ENCODE data around the gene TSPAN14.

Gene TSPAN14

DNA sequence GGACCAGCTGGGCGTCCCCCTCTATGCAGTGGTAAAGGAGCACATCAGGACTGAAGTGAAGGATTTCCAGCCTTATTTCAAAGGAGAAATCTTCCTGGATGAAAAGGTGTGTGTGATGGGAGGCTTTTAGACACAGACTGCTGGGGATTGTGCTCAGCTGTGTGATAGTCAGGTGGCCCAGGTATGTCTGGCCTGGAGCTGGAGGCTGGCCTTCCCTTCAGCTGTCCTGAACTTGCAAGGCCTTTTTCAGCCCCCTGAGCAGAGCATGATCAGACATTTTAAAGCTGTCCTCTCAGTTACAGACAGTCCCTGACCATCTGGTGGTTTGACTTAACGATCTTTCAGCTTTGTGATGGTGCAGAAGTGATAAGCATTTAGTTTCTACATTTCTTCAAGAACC lies 28.2 kb upstream of the TSPAN14 start:
- DNase-seq = no peak

DNA sequence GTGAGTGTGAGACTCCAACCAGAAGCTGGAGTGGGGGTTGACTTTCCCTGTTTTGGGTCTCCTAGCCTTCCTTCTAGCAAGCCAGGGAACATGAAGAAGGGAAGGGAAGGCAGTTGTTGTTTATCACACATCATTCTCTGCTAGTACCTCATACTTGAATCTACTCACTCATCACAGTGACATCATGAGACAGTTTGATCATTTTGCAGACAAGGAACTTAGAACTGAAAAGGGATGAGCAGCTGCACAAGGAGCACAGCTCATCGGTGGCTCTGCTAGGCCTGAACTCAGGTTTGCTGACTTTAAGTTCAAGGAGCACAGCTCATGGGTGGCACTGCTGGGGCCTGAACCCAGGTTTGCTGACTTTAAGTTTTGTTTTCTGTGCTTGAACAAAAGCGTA lies 26.6 kb upstream of the TSPAN14 start:
- DNase-seq = no peak

DNA sequence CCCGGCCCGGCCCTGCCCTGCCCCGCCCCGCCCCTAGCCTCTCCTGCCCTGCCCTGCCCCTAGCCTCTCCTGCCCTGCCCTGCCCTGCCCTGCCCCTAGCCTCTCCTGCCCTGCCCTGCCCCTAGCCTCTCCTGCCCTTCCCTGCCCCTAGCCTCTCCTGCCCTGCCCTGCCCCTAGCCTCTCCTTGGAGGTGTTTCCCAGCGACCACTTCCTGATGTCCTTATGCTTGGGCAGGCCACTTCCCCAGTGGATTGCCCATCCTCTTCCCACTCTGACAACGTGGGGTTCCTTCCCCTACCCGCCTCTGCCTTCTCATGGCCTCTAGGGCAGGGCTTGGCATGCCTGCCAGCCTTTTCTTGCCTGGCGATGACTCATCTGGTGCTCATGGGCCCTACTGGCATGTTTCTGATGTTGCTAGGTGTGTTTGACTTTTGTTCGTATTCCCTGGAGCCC lies 24.6 kb upstream of the TSPAN14 start:
- DNase-seq = peak; percentile 82

DNA sequence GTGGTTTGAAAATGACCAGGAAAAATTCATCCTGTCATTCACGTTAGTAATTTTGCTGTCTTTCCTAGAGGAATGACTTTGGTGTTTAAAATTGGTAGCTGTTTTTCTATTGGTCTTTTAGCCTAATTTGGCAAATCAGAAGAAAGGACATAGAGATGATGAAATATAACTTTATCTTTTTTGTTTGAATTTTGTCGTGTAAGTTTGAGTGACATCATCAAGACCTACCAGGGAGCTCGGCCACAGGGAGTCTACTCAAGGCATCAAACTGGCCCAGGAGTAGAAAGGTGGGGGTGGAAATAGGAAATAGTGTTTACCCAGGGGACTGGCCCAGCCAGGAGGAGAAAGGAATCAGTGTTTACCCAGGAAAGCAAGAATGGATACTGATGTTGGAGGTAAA lies 21.0 kb upstream of the TSPAN14 start:
- DNase-seq = no peak

DNA sequence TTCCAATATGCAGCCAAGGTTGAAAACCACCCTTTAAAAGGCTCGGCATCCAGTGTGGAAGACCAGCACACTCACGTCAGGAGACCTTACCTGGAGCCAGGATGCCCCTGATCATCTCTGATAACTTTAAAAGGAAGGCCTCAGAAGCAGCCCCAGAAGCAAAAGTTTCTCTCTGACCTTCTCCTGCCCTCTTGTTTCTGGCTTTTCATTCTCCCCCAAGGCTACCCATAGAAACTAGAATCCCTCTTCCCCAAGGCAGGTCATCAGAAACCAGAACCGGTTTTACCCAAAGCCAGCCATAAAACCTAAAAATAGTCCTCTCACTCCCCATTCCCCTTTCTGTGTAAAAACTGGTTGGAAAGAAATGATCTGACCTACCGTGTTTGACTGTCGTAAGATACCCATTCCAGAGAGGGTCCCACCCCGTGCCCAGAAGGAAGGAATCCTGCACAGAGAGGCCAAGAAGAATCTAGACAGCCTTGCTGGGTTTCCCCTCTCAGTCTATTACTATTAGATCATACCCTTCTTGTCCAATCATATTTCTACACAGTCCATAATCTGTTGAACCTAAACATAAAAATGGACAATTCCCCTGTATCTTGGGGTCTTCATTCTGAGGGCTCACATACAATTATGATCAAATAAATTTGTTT lies 17.5 kb upstream of the TSPAN14 start:
- no peak for DNase-seq

DNA sequence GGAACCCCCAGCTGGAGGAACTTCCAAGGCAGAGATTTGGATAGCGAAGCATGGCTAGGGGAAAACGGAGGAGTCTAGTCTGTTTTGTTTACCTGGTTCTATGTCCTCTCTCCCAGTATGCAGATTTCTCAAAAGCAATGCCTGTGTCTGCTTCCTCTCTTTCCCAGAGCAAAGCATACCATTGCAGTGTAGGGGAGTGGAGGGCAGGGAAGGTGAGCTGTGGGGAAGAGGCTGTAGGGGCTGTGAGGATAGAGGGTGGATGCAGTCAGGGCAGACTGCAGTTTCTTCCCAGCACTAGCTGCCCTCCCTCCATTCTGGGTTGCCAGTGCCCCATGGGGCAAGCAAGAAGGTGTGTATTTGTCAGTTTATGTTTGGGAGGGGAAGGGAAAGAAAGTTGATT lies 16.9 kb upstream of the TSPAN14 start:
- no peak for DNase-seq

DNA sequence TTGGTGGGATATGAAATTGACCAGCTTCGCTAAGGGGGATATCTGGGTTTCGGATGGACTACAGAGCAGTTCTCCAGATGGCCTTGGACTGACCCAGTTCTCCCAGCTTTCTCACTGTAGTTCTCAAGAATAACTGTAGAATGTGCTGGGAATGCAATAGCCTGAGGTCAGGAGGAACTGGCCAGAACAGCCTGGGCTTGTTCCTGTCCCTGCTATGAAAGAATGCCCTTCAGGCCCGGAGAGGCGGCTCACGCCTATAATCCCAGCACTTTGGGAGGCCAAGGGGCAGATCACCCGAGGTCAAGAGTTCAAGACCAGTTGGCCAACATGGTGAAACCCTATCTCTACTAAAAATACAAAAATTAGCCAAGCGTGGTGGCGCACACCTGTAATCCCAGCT lies 12.3 kb upstream of the TSPAN14 start:
- no peak for DNase-seq

DNA sequence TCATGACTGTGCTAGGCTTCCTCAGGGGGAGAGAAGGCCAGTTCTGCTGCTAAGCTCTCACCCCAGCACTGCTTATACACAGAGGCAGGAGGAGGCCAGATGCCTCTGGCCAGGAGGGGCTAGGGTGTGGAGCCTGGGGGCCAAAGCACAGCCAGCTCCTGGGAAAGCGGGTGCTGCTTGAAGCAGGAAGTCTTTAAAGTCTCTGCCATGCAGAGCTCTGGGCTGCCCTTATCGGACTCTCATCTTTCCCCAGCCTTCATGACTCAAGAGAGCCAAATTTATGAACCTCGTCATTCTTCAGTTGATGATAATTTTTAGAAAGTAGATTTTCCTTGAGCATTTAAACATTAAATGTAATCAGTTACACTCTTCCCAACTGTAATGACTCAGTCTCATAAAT lies 11.2 kb upstream of the TSPAN14 start:
- no peak for DNase-seq

DNA sequence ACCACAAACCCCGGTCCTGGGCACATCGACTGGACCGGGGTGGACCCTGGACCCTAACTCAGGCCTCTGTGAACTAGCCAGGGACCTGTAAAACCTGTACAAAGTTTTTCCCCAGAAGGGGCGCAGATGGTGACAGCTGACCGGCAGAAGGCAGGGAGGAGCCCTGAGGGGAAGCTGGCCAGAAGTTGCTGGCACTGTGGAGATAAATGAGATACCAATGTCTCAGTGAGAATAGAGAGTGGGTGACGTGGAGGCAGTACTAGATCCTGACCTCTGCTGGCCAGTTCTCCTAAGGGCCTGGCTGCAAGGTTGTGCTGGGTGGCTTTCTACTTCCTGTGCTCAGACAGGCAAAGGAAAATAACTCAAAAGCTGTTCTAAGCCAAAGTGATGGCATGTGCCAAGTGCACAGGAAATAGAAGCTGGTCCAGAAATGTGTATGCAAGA lies 10.6 kb upstream of the TSPAN14 start:
- no peak for DNase-seq

DNA sequence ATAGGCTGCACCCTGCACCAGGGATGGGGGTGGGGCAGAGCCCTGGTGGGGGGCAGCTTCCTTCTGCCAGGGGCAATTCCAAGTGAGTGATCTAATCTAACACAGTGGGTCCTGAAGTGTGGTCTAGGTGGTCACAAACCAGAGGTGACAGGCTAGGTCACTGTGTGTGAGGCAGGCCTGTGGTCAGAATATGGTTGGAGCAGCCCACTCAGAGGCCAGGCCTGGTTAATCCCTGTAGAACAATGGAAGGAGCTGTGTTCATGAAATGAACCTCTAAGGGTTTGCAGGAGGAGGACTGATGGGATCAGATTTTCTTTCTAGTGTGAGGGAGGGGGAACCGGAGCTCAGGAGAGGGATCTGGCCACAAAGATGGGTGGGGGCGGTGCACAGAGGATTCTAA lies 10.0 kb upstream of the TSPAN14 start:
- DNase-seq = no peak

DNA sequence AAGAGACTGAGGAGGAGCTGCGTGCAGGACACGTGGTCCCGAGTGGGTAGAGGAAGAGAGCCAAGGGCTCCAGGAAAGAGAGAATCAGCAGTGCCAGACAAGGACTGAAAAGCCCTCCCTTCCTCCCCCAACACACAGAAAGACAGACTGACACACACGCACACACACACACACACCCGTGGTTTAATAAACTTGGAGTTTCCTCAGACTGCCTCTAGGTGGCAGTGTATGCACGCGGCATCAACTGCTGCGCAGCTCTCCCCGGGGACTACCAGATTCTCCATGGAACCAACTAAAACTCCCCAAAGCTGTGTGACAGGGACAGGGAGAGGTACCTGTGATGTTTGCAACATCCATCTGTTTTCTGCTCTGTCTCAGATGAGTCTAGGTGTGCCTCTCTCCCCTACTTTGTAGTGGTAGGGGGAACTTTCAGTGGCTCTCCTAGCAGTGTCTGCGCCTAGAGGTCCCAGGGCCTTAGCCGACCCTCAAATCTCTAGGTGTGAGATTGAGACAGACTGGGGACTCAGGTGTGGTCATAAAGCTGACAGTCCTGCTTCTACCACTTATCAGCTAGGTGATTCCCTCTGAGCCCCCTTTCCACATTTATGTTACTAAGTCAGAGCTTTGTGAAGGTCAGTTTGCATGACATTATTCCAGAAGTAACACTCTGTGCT lies 9.3 kb upstream of the TSPAN14 start:
- DNase-seq = no peak

DNA sequence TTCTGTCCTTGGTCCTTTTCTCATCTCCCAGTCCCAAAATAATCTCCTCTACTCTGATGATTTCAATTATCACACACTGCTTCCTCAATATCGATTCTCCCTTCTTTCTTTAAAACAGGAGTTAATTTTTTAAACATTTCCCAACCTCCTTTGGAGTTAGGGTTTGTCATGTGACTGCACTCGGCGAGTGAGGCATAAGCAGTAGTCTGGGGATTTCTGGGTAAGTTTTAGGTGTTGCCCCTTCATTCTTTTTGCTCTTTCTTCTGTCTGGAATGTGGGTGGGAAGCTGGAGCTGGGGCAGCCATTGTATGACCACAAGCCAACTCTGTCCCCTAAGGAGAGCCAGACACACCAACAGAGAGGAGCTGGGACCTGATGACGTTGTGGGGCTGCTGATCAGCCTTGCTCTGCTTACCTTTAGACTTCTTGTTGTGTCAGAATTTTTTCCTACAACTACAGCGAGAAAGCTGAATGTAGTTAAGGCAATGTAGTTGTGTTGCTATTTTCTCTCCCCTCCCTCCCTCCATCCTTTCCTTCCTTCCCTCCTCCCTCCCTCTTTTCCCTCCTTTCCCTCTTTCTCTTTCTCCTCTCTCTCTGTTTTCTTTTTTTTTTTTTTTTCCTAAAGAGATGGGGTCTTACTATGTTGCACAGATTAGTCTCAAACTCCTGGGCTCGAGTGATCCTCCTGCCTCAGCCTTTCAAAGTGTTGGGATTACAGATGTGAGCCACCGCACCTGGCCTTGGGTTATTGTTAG lies 6.5 kb upstream of the TSPAN14 start:
- no peak for DNase-seq

DNA sequence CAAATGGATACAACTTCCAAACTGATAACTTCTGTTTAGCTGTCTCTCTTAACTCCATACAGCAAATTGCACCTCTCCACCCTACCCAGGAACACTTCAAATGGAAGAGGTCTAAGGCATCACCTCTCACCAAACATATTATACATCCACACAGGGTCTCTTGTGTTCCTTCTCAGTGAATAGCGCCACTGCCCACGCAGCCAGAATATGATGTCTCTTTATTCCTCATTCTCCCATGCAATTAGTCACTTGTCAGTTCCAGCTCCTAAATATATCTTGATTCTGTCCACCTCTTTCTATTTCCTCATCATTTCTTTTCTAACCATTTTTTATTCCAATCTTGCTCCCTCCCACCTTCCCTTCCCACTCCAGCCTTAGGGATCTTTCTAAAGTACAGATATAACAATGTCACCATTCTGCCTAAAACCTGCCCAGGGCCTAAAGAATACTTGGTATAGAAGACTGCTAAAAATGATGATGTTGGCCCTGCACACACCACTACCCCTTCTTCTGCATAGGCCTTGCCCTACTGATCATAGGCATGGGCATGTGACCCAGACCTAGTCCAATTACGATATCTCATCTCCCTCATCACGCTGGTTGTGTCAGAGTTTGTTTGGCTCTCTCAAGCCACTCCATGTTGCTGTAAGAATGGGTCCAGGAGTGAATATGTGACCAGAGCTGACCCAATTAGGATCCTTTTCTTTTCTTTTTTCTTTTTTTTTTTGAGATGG lies 5.7 kb upstream of the TSPAN14 start:
- DNase-seq = no peak

DNA sequence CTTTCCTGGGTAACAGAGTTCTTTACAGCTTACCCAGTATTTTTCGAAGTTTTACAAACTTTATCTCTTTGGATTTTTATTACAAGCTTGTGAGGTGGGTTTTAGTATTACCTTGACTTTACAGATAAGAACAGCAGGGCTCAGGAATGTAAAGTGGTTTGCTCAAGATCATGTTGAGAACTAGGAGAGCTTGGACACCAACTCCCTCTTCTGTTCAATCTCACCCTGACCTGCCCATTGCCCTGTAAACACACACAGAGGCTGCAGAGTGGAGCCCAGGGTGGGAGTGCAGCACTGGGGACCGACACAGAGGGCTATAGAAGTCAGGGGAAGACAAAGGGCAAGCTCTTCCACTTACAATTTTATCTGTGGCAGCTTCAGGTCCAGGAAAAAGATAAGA lies 4.6 kb upstream of the TSPAN14 start:
- DNase-seq = no peak

DNA sequence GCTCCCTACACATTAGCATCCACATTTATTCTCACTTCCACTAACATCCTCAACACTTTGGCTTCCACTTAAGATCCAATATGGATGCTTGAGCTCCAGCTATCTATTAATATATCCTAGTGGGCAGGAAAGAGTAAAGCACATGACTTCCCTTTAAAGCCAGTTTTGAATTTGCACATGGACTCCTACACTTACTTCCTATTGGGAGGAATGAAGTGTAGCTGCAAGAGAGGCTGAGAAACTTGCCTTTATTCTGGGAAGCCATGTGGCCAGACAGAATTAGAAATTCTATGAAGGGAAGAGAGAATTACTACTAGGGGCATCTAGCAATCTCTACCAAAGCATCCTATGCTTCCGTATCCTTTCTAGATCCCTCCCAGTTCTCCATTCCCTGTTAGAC lies 3.0 kb upstream of the TSPAN14 start:
- DNase-seq = no peak

DNA sequence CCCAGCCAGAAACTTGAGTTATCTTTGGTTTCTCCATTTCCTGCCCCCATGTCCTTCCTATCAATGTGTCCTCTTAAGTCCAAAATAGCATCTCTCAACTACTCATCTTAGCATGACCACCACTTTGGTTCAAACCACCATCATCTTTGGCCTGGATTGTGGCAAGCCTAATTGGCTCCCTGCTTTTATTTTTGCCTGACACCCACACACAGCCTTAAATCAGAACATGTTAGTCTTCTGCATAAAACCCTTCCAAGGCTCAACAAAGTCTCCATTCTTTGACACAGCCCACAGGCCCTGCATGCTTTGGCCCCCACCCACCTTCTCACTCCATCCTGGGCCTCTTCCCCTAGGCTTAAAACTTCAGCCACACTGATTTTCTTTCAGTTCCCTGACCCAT lies 2.0 kb upstream of the TSPAN14 start:
- no peak for DNase-seq

DNA sequence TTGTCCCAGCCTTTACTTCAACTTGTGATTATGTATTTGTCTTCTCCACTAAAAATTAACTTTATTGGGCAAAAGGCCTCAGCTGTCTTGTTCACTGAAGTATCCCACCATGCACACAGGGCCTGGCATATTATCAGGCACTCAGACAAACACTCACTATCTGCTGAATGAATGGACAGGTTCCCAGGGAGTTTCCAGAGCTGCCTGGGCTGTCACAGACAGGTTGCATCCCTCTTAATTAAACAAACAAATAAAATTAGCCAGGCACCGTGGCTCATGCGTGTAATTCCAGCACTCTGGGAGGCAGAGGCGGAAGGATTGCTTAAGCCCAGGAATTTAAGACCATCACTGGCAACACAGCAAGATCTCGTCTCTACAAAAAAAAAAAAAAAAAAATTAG lies 1.5 kb upstream of the TSPAN14 start:
- no peak for DNase-seq

DNA sequence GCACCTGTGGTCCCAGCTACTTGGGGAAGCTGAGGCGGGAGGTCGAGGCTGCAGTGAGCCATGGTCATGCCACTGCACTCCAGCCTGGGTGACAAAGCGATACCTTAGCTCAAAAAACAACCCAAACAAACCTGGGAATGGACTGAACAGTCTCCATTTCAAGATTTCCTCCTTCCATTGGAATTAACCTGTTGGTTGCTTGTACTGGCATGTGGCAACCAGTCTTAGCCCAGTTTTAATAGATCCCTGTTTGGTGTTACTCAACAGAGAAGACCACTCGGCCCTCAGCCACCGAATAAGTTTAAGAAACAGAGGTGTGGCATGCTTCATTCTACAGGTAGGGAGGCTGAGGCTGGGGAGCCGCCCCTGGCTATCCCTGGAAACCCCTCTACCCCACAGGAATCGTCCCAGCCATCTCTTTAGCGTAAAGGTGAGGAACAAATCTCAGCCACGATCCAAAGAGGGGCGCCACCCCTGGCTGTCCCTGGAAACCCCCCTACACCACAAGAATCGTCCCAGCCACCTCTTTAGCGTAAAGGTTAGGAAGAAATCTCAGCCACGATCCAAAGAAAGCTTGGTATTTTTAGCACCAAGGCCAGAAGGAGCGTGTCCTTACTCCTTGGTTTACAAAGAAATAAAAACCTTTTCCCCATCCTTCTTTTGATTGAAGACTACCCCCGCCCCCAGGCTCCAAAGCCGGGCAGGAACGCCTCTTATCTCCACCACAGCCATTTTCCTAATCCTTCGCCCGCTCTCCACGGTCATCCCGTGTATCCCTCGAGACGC lies 861 bp upstream of the TSPAN14 start:
- DNase-seq = no peak

DNA sequence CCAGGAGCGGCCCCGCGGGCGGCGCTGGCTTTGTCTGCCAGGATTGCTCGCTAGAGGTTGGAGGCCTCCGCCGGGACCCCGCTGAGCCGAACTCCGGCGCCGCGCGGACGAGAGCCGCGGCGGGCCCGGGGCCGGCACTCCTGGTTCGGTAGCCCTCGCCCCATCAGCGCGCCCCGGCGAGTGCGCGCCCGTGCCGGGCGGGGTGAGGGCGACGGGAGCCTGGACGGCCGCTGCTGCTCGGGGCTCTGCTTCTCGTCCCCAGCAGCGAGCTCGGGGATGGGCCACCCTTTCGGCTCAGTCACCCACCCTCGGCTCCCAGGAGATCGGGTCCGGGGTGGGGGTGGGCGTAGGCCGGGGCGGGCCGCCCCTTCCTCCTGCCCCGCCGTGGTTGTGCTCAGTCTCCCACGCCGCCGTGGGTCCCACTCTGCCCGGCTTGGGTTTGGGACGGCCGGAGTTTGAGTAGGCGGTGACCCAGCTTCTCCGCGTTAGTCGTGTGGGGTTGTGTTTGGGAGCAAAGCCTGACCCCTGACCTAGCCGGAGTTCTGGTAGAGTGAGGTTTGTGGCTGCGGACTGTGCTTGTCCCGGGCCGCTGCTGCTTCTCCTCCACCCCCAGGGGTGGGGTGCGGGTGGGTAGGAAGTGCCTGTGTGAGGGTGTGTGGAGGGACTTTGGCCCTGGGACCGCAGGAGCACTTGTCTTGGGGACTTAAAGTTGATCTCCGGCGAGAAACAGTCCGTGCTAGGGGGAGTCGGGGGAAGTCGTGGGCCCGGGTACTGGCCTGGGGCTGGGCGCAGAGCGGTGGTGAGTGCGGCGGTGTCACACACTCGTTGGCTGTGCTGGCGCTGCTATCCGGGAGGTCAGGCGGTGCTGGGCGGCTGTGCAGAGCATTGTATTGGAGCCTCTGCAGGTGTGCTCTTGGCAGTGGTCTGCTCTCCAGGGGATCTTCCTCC lies 677 bp downstream of the TSPAN14 start:
- DNase-seq = no peak

DNA sequence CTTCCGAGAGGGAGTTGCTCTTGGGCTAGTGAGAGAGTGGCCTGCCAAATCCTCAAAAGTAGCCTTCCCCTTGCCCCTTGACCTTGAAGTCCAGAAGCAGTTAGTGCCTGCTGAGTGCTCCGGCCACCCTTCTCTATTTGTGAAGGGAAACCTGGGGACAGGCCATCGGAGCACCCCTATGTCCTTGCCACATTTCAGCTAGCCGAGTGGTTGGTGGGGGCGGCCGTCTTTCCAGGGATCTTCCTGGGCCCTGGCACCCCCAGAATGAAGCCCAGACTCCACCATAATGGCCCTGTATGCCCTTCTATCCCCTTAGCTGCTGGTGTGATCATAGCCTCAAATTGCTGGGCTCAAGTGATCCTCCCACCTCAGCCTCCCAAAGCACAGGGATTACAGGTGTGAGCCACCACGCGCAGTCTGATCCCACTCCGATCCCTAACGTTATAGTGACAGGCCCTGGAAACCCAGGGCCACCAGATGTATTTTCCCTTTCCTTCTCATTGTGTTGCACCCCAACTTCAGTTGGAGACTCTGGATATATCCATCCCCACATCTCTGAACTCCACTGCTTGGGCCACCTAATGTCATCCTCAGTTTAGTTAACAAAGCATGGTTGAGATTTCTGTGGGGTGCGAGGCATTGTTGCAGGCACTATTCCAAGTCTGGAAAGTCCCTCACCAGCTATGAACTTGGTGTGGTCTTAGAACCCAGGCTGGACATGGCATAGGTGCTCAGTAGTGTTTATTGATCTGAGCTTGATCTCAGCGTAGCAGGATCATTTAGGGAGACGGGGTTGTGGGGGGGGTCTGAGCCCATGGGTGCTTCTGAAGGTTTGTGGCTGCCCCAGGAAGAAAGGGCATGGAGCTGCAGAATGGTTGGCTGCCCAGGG lies 1.6 kb downstream of the TSPAN14 start:
- DNase-seq = no peak

Measured in T1000 (cell line).